GM12878 (cell line): ENCODE measurements around the gene DGKA. TPM values are rescaled to one million over a fixed set of nuclear protein-coding genes. Genes with fewer than 3 reads are reported as not detected.
"Not testable (repeated sequence)": the region's sequence is repeated elsewhere in the genome, so short reads cannot be mapped to it uniquely, and the experiment has no call there.

Experiments
- ATAC-seq: fragments of 200-7000 bp; cut with Tn5 transposase; 3 replicates; pipeline ENCODE4 v1.9.1; 2020; ENCODE audit warnings: mild to moderate bottlenecking, moderate library complexity
- BruUV-seq: library from RNA; stranded (reverse); fragments of 400-500 nt; replicated peaks from 2 replicates; lab custom pipeline; 2021; lab: Mats Ljungman, UMichigan
- CTCF ChIA-PET: fragments of 300-600 bp; sonication (Branson Sonifier 250); formaldehyde crosslinking; extraction: SDS; loops from one replicate; lab custom pipeline; 2021; ENCODE audit warnings: inconsistent platforms; lab: Yijun Ruan, JAX
- POLR2A ChIA-PET: fragments of 350-600 bp; formaldehyde crosslinking; extraction: SDS; loops from one replicate; lab custom pipeline; 2021; ENCODE audit warnings: inconsistent platforms; lab: Charles Lee
- RAD21 ChIA-PET: fragments of 300-600 bp; sonication (Branson Sonifier 250); formaldehyde crosslinking; loops from one replicate; lab custom pipeline; 2023; ENCODE audit warnings: antibody characterized with exemption; ENCODE audit not compliant: unreplicated experiment; lab: Charles Lee
- SMC1A ChIA-PET: fragments of 300-600 bp; sonication (Branson Sonifier 250); formaldehyde crosslinking; loops from one replicate; lab custom pipeline; 2023; ENCODE audit not compliant: unreplicated experiment, uncharacterized antibody; lab: Charles Lee
- DNase-seq: peaks from one replicate; pipeline ENCODE4 v3.0.0-alpha.2; 2011; ENCODE audit warnings: low read depth, low spot score
- FAIRE-seq: peaks from 3 replicates; lab custom pipeline; 2011; peaks lifted over from hg19 to GRCh38; lab: Jason Lieb, UNC
- H2AFZ ChIP-seq: 2 replicates; pipeline ENCODE4 v1.6.0; 2011; ENCODE audit warnings: low read depth, low read length, control low read depth; ENCODE audit not compliant: control insufficient read depth
- H3K27ac ChIP-seq: 2 replicates; pipeline ENCODE4 v1.5.1; 2011; ENCODE audit warnings: control low read depth; ENCODE audit not compliant: control insufficient read depth, insufficient read depth
- H3K27me3 ChIP-seq, 2 experiments: replicated peaks in 1 of 2; 2 replicates each; pipeline versions ENCODE4 v1.6.0 to v1.6.1; 2011; ENCODE audit warnings: low read length in 1 of 2; ENCODE audit not compliant: control insufficient read depth in 2 of 2, insufficient read depth in 2 of 2
- H3K36me3 ChIP-seq, 2 experiments: 2 replicates each; pipeline ENCODE4 v1.5.1; 2011; ENCODE audit warnings: low read length in 1 of 2; ENCODE audit not compliant: control insufficient read depth in 2 of 2, insufficient read depth in 2 of 2
- H3K4me1 ChIP-seq: 2 replicates; pipeline ENCODE4 v1.6.1; 2011; ENCODE audit warnings: mild to moderate bottlenecking, low read length, moderate library complexity, mixed read lengths; ENCODE audit not compliant: control insufficient read depth, insufficient read depth
- H3K4me2 ChIP-seq: 2 replicates; pipeline ENCODE4 v1.6.0; 2011; ENCODE audit warnings: control low read depth; ENCODE audit not compliant: control insufficient read depth, insufficient read depth
- H3K4me3 ChIP-seq: fragments of 200-600 bp; sonication (generic); 2 replicates; pipeline ENCODE4 v1.5.1; 2016
- H3K79me2 ChIP-seq: 2 replicates; pipeline ENCODE4 v1.6.0; 2011; ENCODE audit warnings: low read length; ENCODE audit not compliant: control insufficient read depth, insufficient read depth
- H3K9ac ChIP-seq: 2 replicates; pipeline ENCODE4 v1.8.0; 2011; ENCODE audit warnings: low read length, control low read depth, mixed read lengths; ENCODE audit not compliant: control insufficient read depth, insufficient read depth
- H3K9me3 ChIP-seq: replicated peaks from 3 replicates; pipeline ENCODE4 v1.5.1; 2011; ENCODE audit warnings: mild to moderate bottlenecking, low read length; ENCODE audit not compliant: control insufficient read depth, insufficient read depth
- H4K20me1 ChIP-seq: 2 replicates; pipeline ENCODE4 v1.6.0; 2011; ENCODE audit not compliant: control insufficient read depth, insufficient read depth
- CREM ChIP-seq: IDR thresholded peaks from 2 replicates; pipeline ENCODE4 v1.6.1; 2014; ENCODE audit warnings: antibody characterized with exemption, low read depth
- GABPA ChIP-seq: IDR thresholded peaks from 2 replicates; pipeline ENCODE4 v1.6.1; 2014; ENCODE audit warnings: antibody characterized with exemption, low read depth, mild to moderate bottlenecking, inconsistent platforms
- NR2F1 ChIP-seq: fragments of 450-650 bp; conservative IDR thresholded peaks from 2 replicates; pipeline ENCODE4 v1.6.1; 2017; ENCODE audit warnings: mild to moderate bottlenecking
- PKNOX1 ChIP-seq: fragments of 450-650 bp; IDR thresholded peaks from 2 replicates; pipeline ENCODE4 v1.6.1; 2016; ENCODE audit warnings: mild to moderate bottlenecking
- RB1 ChIP-seq: fragments of 450-650 bp; formaldehyde crosslinking; IDR thresholded peaks from 2 replicates; pipeline ENCODE4 v1.6.1; 2017; ENCODE audit warnings: mild to moderate bottlenecking, borderline replicate concordance
- TCF3 ChIP-seq: IDR thresholded peaks from 2 replicates; pipeline ENCODE4 v1.6.1; 2012; ENCODE audit warnings: low read depth, mild to moderate bottlenecking, low read length, borderline replicate concordance; ENCODE audit not compliant: insufficient read depth
- WGBS: methylation state at CpG from one replicate; pipeline ENCODE4 v1.1.6; 2016; ENCODE audit warnings: low lambda C conversion rate; ENCODE audit not compliant: insufficient replicate concordance, insufficient coverage; ENCODE audit errors: missing lambda C conversion rate; 5-methylcytosine and 5-hydroxymethylcytosine counted together
- in situ Hi-C: fragments of 300-500 bp; cut with MboI; formaldehyde crosslinking; loops from 9 replicates; pipeline ENCODE4 v1.14.3; 2018; ENCODE audit warnings: mixed read lengths
- intact Hi-C: fragments of 100-400 bp; cut with micrococcal nuclease; formaldehyde crosslinking; loops from one replicate; pipeline ENCODE4 v1.14.2; 2022; ENCODE audit not compliant: unreplicated experiment
- polyA plus RNA-seq, 11 experiments: library from polyadenylated mRNA; depleted of rRNA in 4 of 11; unstranded in 6 of 11; stranded (reverse) in 5 of 11; fragments of >200 nt; fragmentation: Nextera tagmentation in 4 of 11; fragmentation: Illumina TruSeq in 1 of 11; extraction: Ambion mirVana in 4 of 11; extraction: Trizol in 1 of 11; gene quantifications; 1 replicate in 1 of 11; 2 replicates in 10 of 11; pipeline versions ENCODE4 v1.2.1 to v1.2.3, GENCODE V29; 2011 to 2016; ENCODE audit warnings: inconsistent platforms in 2 of 11, missing spikeins in 2 of 11, low read depth in 1 of 11
- total RNA-seq, 4 experiments: library from RNA; depleted of rRNA in 3 of 4; stranded (reverse); fragments of >200 nt in 3 of 4; fragmentation: Illumina TruSeq in 1 of 4; extraction: Trizol in 1 of 4; gene quantifications; 2 replicates each; pipeline versions ENCODE4 v1.2.1 to v1.2.3, GENCODE V29; 2013 to 2021

DGKA gene
- total and polyA plus RNA-seq, 10 of the 15 experiments (the other 5 are each of a cell fraction or from before 2014, with no cell fraction given), result 14.0 to 65.5 (median 37.1) TPM

GRCh38 chr12:56001487-56002100, 70.6 kb downstream of the DGKA start:
- no peaks in the 10 kb centered on the region; a peak in 1 of 4 replicates for H3K36me3 ChIP-seq
- no peak overlapping the region for H3K4me3 ChIP-seq
- no peaks in the 10 kb centered on the region; the same call in 1 of the 2 replicates for H3K4me1 ChIP-seq
- no peak overlapping the region for H3K9ac ChIP-seq
- FAIRE-seq, result no peak
- POLR2A ChIA-PET, result interaction anchor here (0.6 kb wide), 1 partner anchor 56 kb away, joined by 5 read pairs; no protein-coding TSS in a partner anchor
- BruUV-seq, result no TSS peak
- TF ChIP-seq GABPA, result no peak
- no peak for TF ChIP-seq NR2F1
- TF ChIP-seq CREM, result no peak
- TF ChIP-seq RB1, result no peak
- TF ChIP-seq TCF3, result no peak
- no peak for TF ChIP-seq PKNOX1
- TF ChIP-seq, all 136 proteins: peak for 0
- CTCF ChIA-PET, result no interaction called here
- Histone ChIP-seq H3K4me2 (no peak overlapping the region), H3K27ac (no peak overlapping the region), H4K20me1 (no peaks in the 10 kb centered on the region), H3K27me3 (no peaks in the 10 kb centered on the region), H3K79me2 (no peaks in the 10 kb centered on the region), H2AFZ (no peak overlapping the region), H3K9me3 (no peaks in the 10 kb centered on the region)
- DNase-seq, result no peak
- ATAC-seq, result no peak
- RAD21 ChIA-PET, result no interaction called here
- in situ Hi-C loops, result no loop called here
- SMC1A ChIA-PET, result no interaction called here
- intact Hi-C loops, result no loop called here
- 56% methylated on average over 7 of the region's 7 CpGs for WGBS

GRCh38 chr12:56003376-56003775, 72.4 kb downstream of the DGKA start:
- FAIRE-seq, intact Hi-C loops, SMC1A ChIA-PET, RAD21 ChIA-PET, H3K4me1 ChIP-seq, H2AFZ ChIP-seq, H3K9ac ChIP-seq, in situ Hi-C loops, H3K9me3 ChIP-seq, H3K36me3 ChIP-seq, DNase-seq, BruUV-seq, H3K79me2 ChIP-seq, H3K4me2 ChIP-seq, H3K27me3 ChIP-seq, H3K27ac ChIP-seq, H4K20me1 ChIP-seq, ATAC-seq, H3K4me3 ChIP-seq: not testable (repeated sequence)
- ChIA-PET CTCF (interaction anchor here (0.6 to 1.0 kb wide), 2 partner anchors 64 to 269 kb away, joined by 3 to 4 read pairs; no protein-coding TSS in a partner anchor), POLR2A (interaction anchor here (0.6 to 0.8 kb wide), 3 partner anchors 18 to 1543 kb away, joined by 3 to 6 read pairs (median 3); no protein-coding TSS in a partner anchor)
- 70% methylated on average over 5 of the region's 5 CpGs for WGBS

Other genes starting within 250 kb of the DGKA start
Only the 7 nearest of the 23 such genes appear.
- gene MMP19, start 88.2 kb upstream of the DGKA start, total RNA-seq (2014; rRNA removed), result not detected in 2 replicates
- not detected in 2 replicates for gene MMP19, start 88.2 kb upstream of the DGKA start, total RNA-seq (2014; rRNA removed; fragmentation: Illumina TruSeq; extraction: Trizol)
- gene MMP19, start 88.2 kb upstream of the DGKA start, total RNA-seq (2021), result not detected in 2 replicates
- not detected in 2 replicates for gene MMP19, start 88.2 kb upstream of the DGKA start, polyA plus RNA-seq (2011; rRNA removed)
- not detected in 2 replicates for gene MMP19, start 88.2 kb upstream of the DGKA start, polyA plus RNA-seq (2014; fragmentation: Illumina TruSeq; extraction: Trizol)
- gene MMP19, start 88.2 kb upstream of the DGKA start, polyA plus RNA-seq (2014; fragmentation: Nextera tagmentation; extraction: Ambion mirVana), result under 1 TPM; 0.03 to 0.04 TPM
- gene MMP19, start 88.2 kb upstream of the DGKA start, polyA plus RNA-seq (2014; rRNA removed), result 0.04 TPM in 1 of 2 replicates, not detected in the other
- not detected for gene MMP19, start 88.2 kb upstream of the DGKA start, polyA plus RNA-seq (2016; fragmentation: Nextera tagmentation; extraction: Ambion mirVana)
- gene PYM1, start 3.3 kb upstream of the DGKA start, total RNA-seq (2014; rRNA removed), result 56.4 and 62.9 TPM in 2 replicates
- gene PYM1, start 3.3 kb upstream of the DGKA start, total RNA-seq (2014; rRNA removed; fragmentation: Illumina TruSeq; extraction: Trizol), result 50.2 and 54.5 TPM in 2 replicates
- gene PYM1, start 3.3 kb upstream of the DGKA start, total RNA-seq (2021), result 44.8 and 45.5 TPM in 2 replicates
- 55.2 and 64.9 TPM in 2 replicates for gene PYM1, start 3.3 kb upstream of the DGKA start, polyA plus RNA-seq (2011; rRNA removed)
- gene PYM1, start 3.3 kb upstream of the DGKA start, polyA plus RNA-seq (2014; fragmentation: Illumina TruSeq; extraction: Trizol), result 50.8 and 62.5 TPM in 2 replicates
- 10 to 100 TPM; 33.9 to 37.6 TPM for gene PYM1, start 3.3 kb upstream of the DGKA start, polyA plus RNA-seq (2014; fragmentation: Nextera tagmentation; extraction: Ambion mirVana)
- 73.9 and 79.6 TPM in 2 replicates for gene PYM1, start 3.3 kb upstream of the DGKA start, polyA plus RNA-seq (2014; rRNA removed)
- 10 to 100 TPM; 87.4 to 93.4 TPM for gene PYM1, start 3.3 kb upstream of the DGKA start, polyA plus RNA-seq (2016; fragmentation: Nextera tagmentation; extraction: Ambion mirVana)
- 0.51 and 0.71 TPM in 2 replicates for gene PMEL, start 34.9 kb downstream of the DGKA start, total RNA-seq (2014; rRNA removed)
- 0.36 and 0.46 TPM in 2 replicates for gene PMEL, start 34.9 kb downstream of the DGKA start, total RNA-seq (2014; rRNA removed; fragmentation: Illumina TruSeq; extraction: Trizol)
- 0.96 and 1.3 TPM in 2 replicates for gene PMEL, start 34.9 kb downstream of the DGKA start, total RNA-seq (2021)
- 1.6 TPM in 2 replicates for gene PMEL, start 34.9 kb downstream of the DGKA start, polyA plus RNA-seq (2011; rRNA removed)
- 0.81 TPM in 1 of 2 replicates, not detected in the other for gene PMEL, start 34.9 kb downstream of the DGKA start, polyA plus RNA-seq (2014; fragmentation: Illumina TruSeq; extraction: Trizol)
- gene PMEL, start 34.9 kb downstream of the DGKA start, polyA plus RNA-seq (2014; fragmentation: Nextera tagmentation; extraction: Ambion mirVana), result under 1 TPM; 0.32 to 0.33 TPM
- gene PMEL, start 34.9 kb downstream of the DGKA start, polyA plus RNA-seq (2014; rRNA removed), result 0.59 and 0.90 TPM in 2 replicates
- gene PMEL, start 34.9 kb downstream of the DGKA start, polyA plus RNA-seq (2016; fragmentation: Nextera tagmentation; extraction: Ambion mirVana), result 1 to 10 TPM in 1 of 2 experiments, under 1 TPM in 1; 0.53 to 1.5 TPM
- gene CDK2, start 35.7 kb downstream of the DGKA start, total RNA-seq (2014; rRNA removed), result 90.6 and 92.5 TPM in 2 replicates
- 73.1 and 84.5 TPM in 2 replicates for gene CDK2, start 35.7 kb downstream of the DGKA start, total RNA-seq (2014; rRNA removed; fragmentation: Illumina TruSeq; extraction: Trizol)
- gene CDK2, start 35.7 kb downstream of the DGKA start, total RNA-seq (2021), result 85.8 and 85.9 TPM in 2 replicates
- gene CDK2, start 35.7 kb downstream of the DGKA start, polyA plus RNA-seq (2011; rRNA removed), result 93.1 and 138 TPM in 2 replicates
- 92.8 and 108 TPM in 2 replicates for gene CDK2, start 35.7 kb downstream of the DGKA start, polyA plus RNA-seq (2014; fragmentation: Illumina TruSeq; extraction: Trizol)
- 10 to 100 TPM; 13.1 to 16.1 TPM for gene CDK2, start 35.7 kb downstream of the DGKA start, polyA plus RNA-seq (2014; fragmentation: Nextera tagmentation; extraction: Ambion mirVana)
- gene CDK2, start 35.7 kb downstream of the DGKA start, polyA plus RNA-seq (2014; rRNA removed), result 68.3 and 79.9 TPM in 2 replicates
- gene CDK2, start 35.7 kb downstream of the DGKA start, polyA plus RNA-seq (2016; fragmentation: Nextera tagmentation; extraction: Ambion mirVana), result 10 to 100 TPM; 66.1 to 70.8 TPM
- gene RAB5B, start 42.9 kb downstream of the DGKA start, total RNA-seq (2014; rRNA removed), result 28.7 and 32.8 TPM in 2 replicates
- gene RAB5B, start 42.9 kb downstream of the DGKA start, total RNA-seq (2014; rRNA removed; fragmentation: Illumina TruSeq; extraction: Trizol), result 29.1 and 31.8 TPM in 2 replicates
- 50.9 and 54.2 TPM in 2 replicates for gene RAB5B, start 42.9 kb downstream of the DGKA start, total RNA-seq (2021)
- gene RAB5B, start 42.9 kb downstream of the DGKA start, polyA plus RNA-seq (2011; rRNA removed), result 149 and 150 TPM in 2 replicates
- 66.7 and 78.2 TPM in 2 replicates for gene RAB5B, start 42.9 kb downstream of the DGKA start, polyA plus RNA-seq (2014; fragmentation: Illumina TruSeq; extraction: Trizol)
- 10 to 100 TPM in 1 of 2 experiments, 1 to 10 TPM in 1; 7.5 to 11.3 TPM for gene RAB5B, start 42.9 kb downstream of the DGKA start, polyA plus RNA-seq (2014; fragmentation: Nextera tagmentation; extraction: Ambion mirVana)
- gene RAB5B, start 42.9 kb downstream of the DGKA start, polyA plus RNA-seq (2014; rRNA removed), result 46.0 and 53.6 TPM in 2 replicates
- 10 to 100 TPM; 37.2 to 38.4 TPM for gene RAB5B, start 42.9 kb downstream of the DGKA start, polyA plus RNA-seq (2016; fragmentation: Nextera tagmentation; extraction: Ambion mirVana)
- 12.9 and 13.8 TPM in 2 replicates for gene SUOX, start 66.1 kb downstream of the DGKA start, total RNA-seq (2014; rRNA removed)
- 10.0 and 11.7 TPM in 2 replicates for gene SUOX, start 66.1 kb downstream of the DGKA start, total RNA-seq (2014; rRNA removed; fragmentation: Illumina TruSeq; extraction: Trizol)
- 11.8 and 13.6 TPM in 2 replicates for gene SUOX, start 66.1 kb downstream of the DGKA start, total RNA-seq (2021)
- 12.9 and 18.8 TPM in 2 replicates for gene SUOX, start 66.1 kb downstream of the DGKA start, polyA plus RNA-seq (2011; rRNA removed)
- gene SUOX, start 66.1 kb downstream of the DGKA start, polyA plus RNA-seq (2014; fragmentation: Illumina TruSeq; extraction: Trizol), result 11.5 and 16.5 TPM in 2 replicates
- gene SUOX, start 66.1 kb downstream of the DGKA start, polyA plus RNA-seq (2014; fragmentation: Nextera tagmentation; extraction: Ambion mirVana), result 1 to 10 TPM; 5.1 to 5.2 TPM
- gene SUOX, start 66.1 kb downstream of the DGKA start, polyA plus RNA-seq (2014; rRNA removed), result 12.4 and 16.1 TPM in 2 replicates
- 10 to 100 TPM; 13.2 to 18.1 TPM for gene SUOX, start 66.1 kb downstream of the DGKA start, polyA plus RNA-seq (2016; fragmentation: Nextera tagmentation; extraction: Ambion mirVana)
- gene IKZF4, start 89.9 kb downstream of the DGKA start, total RNA-seq (2014; rRNA removed), result 0.79 and 1.1 TPM in 2 replicates
- gene IKZF4, start 89.9 kb downstream of the DGKA start, total RNA-seq (2014; rRNA removed; fragmentation: Illumina TruSeq; extraction: Trizol), result 0.89 and 0.92 TPM in 2 replicates
- 4.6 and 5.8 TPM in 2 replicates for gene IKZF4, start 89.9 kb downstream of the DGKA start, total RNA-seq (2021)
- 2.2 and 2.9 TPM in 2 replicates for gene IKZF4, start 89.9 kb downstream of the DGKA start, polyA plus RNA-seq (2011; rRNA removed)
- gene IKZF4, start 89.9 kb downstream of the DGKA start, polyA plus RNA-seq (2014; fragmentation: Illumina TruSeq; extraction: Trizol), result 4.9 and 5.5 TPM in 2 replicates
- 1 to 10 TPM in 1 of 2 experiments, under 1 TPM in 1; 0.74 to 1.2 TPM for gene IKZF4, start 89.9 kb downstream of the DGKA start, polyA plus RNA-seq (2014; fragmentation: Nextera tagmentation; extraction: Ambion mirVana)
- 2.8 and 3.8 TPM in 2 replicates for gene IKZF4, start 89.9 kb downstream of the DGKA start, polyA plus RNA-seq (2014; rRNA removed)
- under 1 TPM; 0.91 to 0.93 TPM for gene IKZF4, start 89.9 kb downstream of the DGKA start, polyA plus RNA-seq (2016; fragmentation: Nextera tagmentation; extraction: Ambion mirVana)